GM19397 (cell line): ENCODE results near the gene GPBAR1.
"Not testable (repeated sequence)": the region's sequence is repeated elsewhere in the genome, so short reads cannot be mapped to it uniquely, and the experiment has no call there.

ENCODE experiments used
- ATAC-seq: cut with Tn5 transposase; IDR thresholded peaks from one replicate; pipeline ENCODE4 v1.9.1; 2021; ENCODE audit warnings: mild to moderate bottlenecking, moderate library complexity; ENCODE audit not compliant: unreplicated experiment

GPBAR1 gene

DNA sequence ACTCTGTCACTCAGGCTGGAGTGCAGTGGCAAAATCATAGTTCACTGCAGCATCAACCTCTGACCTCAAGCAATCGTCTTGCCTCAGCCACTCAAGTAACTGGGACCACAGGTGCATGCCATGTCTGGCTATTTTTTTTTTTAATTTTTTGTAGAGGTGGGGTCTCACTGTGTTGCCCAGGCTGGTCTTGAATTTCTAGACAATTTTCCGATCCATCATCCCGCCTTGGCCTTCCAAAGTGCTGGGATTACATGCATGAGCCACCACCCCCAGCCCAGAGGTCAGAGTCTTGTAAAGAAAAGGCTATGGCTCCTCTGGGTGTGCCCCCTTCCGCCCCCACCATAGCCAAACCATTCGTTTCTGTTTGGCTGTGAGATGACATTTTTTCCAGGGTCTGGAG is 44.6 kb downstream of the GPBAR1 start:
- ATAC-seq, result no peak

DNA sequence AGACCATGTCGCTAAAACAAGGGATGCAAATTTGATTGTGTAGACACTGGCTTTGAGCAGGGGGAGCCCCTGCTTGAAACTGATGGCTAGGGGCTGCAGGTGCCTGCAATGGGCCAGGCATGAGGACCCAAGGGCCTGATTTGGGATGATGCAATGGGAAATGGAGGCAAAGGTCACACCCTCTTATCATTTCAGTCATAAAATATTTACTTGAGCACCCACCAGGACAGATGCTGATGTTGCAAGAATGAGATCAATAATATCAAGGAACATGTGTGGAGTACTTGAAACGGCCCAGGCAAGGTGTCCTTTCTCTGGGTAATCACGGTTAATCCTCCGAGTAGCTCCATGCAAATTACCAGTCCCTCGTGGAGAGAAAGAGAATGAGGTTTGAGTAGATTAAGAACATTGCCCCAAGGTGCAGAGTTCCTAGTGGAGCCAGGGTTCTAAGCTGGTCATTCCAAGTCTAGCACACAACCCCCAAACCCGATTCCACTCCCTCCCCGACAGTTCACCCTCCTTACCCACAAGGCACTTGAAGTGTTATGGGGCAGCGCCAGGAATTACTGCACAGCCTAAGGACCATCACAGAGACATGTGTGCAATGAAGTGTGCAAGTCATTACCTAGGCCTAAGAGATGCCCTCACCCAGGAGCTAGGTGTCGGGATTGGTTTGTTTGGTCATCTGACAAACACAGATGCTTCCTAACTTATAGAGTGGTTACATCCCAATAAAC is 45.5 kb downstream of the GPBAR1 start:
- ATAC-seq, result no peak

DNA sequence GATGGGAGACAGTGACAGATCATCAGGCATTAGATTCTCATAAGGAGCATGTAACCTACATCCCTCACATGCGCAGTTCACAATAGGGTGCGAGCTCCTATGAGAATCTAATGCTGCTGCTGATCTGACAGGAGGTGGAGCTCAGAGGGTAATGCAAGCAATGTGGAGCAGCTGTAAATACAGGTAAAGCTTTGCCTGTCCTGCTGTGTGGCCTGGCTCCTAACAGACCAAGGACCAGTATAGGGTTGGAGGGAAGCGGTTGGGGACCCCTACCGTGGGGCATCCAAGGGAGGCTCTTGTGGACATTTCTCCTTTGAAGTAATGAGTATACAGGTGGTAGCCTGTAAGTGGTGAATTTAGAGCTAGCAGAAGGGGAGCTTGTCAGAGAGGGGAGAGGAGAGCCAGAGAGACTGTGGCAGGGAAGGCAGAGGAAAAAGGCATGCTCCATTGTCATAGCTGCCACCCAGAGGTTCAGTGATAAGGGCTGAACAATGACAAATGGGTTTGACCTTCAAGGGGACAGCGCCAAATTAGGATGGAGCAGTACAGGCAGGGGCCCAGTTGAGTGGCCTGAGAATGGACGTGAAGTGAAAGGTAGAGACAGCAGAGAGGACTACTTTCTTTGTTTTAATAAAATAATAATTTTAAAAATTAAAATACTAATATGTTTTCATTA is 46.7 kb downstream of the GPBAR1 start:
- no peak for ATAC-seq

DNA sequence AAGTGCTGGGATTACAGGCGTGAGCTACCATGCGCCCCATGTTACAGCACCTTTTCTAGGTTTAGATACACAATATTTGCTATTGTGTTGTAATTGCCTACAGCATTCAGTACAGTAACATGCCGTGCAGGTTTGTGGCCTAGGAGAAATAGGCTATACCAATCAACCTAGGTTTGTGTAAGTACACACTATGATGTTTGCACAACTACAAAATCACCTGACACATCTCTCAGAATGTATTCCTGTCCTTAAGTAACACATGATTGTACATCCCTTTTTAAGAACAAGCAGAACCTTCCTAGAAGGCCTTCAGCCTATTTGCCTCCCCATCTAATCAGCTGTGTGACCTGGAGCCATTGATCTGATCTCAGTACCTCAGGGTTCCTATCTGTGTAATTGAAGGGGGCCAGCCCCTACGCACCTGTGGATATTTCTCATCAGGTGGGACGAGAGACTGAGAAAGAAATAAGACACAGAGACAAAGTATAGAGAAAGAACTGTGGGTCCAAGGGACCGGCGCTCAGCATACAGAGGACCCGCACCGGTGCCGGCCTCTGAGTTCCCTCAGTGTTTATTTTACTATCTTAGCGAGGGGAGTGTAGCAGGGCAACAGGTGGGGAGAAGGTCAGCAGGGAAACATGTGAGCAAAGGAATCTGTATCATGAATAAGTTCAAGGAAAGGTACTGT is 50.2 kb downstream of the GPBAR1 start:
- ATAC-seq, result no peak

DNA sequence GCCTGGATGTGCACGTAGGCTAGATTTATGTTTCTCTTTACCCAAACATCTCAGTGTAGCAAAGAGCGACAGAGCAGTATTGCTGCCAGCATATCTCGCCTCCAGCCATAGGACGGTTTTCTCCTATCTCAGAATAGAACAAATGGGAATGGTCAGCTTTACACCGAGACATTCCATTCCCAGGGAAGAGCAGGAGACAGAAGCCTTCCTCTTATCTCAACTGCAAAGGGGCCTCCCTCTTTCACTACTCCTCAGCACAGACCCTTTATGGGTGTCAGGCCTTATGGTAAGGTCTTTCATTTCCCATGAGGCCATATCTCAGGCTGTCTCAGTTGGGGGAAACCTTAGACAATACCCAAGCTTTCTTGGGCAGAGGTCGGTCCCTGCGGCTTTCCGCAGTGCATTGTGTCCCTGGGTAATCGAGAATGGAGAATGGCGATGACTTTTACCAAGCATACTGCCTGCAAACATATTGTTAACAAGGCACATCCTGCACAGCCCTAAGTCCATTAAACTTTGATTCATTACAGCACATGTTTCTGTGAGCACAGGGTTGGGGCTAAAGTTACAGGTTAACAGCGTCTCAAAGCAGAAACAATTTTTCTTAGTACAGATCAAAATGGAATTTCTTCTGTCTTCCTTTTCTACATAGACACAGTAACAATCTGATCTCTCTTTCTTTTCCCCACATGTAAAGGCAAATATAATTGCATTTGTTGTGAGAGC is 50.9 kb downstream of the GPBAR1 start:
- ATAC-seq, result not testable (repeated sequence)

DNA sequence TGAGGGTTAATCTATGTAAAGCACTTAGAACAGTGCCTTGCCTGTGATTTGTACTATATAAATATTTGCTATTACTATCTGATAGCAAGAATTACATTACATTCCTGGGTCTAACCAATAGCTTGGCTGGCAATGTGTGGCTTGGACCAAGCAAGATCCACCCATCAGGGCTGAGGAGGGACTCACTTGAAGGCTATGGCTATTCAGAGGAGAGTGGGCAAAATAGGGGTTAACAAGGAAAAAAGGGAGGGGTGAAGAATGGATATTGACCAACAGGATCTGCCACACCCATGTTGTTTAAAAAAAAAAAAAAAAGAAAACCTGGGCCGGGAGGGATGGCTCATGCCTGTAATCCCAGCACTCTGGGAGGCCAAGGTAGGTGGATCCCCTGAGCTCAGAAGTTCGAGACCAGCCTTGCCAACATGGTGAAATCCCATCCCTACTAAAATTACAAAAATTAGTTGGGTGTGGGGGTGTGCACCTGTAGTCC is 51.5 kb downstream of the GPBAR1 start:
- no peak for ATAC-seq

DNA sequence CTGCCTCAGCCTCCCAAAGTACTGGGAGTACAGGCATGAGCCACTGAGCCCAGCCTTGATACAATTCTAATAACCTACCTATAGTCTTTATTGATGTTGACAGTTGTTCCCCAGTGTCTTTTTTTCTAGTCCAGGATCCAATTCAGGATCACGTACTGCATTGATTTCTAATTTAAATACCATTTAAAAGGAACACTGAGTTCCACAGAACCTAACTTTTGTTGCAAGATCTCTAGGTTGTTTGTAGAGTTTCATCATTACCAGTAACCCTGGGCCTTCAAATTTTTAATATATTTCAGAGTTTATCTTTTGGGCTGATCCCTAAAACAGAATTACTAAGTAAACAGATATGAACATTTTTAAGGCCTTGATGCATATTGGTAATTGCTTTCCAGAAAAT is 52.5 kb downstream of the GPBAR1 start:
- ATAC-seq, result no peak
